HepG2 (cell line): ENCODE measurements around the gene NOL4L. TPM values are rescaled to one million over a fixed set of nuclear protein-coding genes. Genes with fewer than 3 reads are reported as not detected.

Experiments used
- ELF3 ChIP-seq: IDR thresholded peaks from 2 replicates; pipeline ENCODE4 v1.6.1; 2016; ENCODE audit warnings: missing genetic modification reagents, missing compliant biosample characterization
- ESRRA ChIP-seq: sonication (generic); formaldehyde crosslinking; IDR thresholded peaks from 2 replicates; pipeline ENCODE4 v1.5.1; 2020; ENCODE audit warnings: mild to moderate bottlenecking, low read depth, missing genetic modification reagents
- EZH2 ChIP-seq: conservative IDR thresholded peaks from 2 replicates; pipeline ENCODE4 v1.6.1; 2012; ENCODE audit warnings: mild to moderate bottlenecking, low read depth, low read length, moderate library complexity
- NCOA1 ChIP-seq: sonication (generic); formaldehyde crosslinking; IDR thresholded peaks from 2 replicates; pipeline ENCODE4 v1.9.0; 2021; ENCODE audit warnings: missing genetic modification reagents
- NFE2L1 ChIP-seq: sonication (generic); formaldehyde crosslinking; IDR thresholded peaks from 2 replicates; pipeline ENCODE4 v1.4.0; 2020; ENCODE audit warnings: missing genetic modification reagents, mild to moderate bottlenecking, borderline replicate concordance
- NFKB2 ChIP-seq: sonication (generic); formaldehyde crosslinking; IDR thresholded peaks from 2 replicates; pipeline ENCODE4 v1.4.0; 2020; ENCODE audit warnings: missing genetic modification reagents, borderline replicate concordance
- NR3C1 ChIP-seq: sonication (generic); formaldehyde crosslinking; IDR thresholded peaks from 2 replicates; pipeline ENCODE4 v1.4.0; 2020; ENCODE audit warnings: missing genetic modification reagents
- PPARG ChIP-seq: conservative IDR thresholded peaks from 2 replicates; pipeline ENCODE4 v1.6.1; 2016; ENCODE audit warnings: missing biosample characterization, missing genetic modification reagents
- REL ChIP-seq: sonication (generic); formaldehyde crosslinking; conservative IDR thresholded peaks from 2 replicates; pipeline ENCODE4 v1.8.0; 2022; ENCODE audit warnings: mild to moderate bottlenecking, missing genetic modification reagents, moderate library complexity
- SKI ChIP-seq: fragments of 450-650 bp; IDR thresholded peaks from one replicate; pipeline ENCODE4 v1.6.1; 2018; ENCODE audit warnings: mild to moderate bottlenecking; ENCODE audit not compliant: partially characterized antibody
- TAF1 ChIP-seq: sonication (generic); formaldehyde crosslinking; IDR thresholded peaks from 2 replicates; pipeline ENCODE4 v1.4.0; 2020; ENCODE audit warnings: missing genetic modification reagents
- ZBED4 ChIP-seq: sonication (generic); formaldehyde crosslinking; IDR thresholded peaks from 2 replicates; pipeline ENCODE4 v1.4.0; 2020; ENCODE audit warnings: missing genetic modification reagents, borderline replicate concordance
- ZBTB20 ChIP-seq: sonication (generic); formaldehyde crosslinking; IDR thresholded peaks from 2 replicates; pipeline ENCODE4 v1.8.1; 2023; ENCODE audit warnings: missing genetic modification reagents, low read depth, mild to moderate bottlenecking, borderline replicate concordance
- ZNF205 ChIP-seq: IDR thresholded peaks from 2 replicates; pipeline ENCODE4 v1.6.1; 2018; ENCODE audit warnings: missing biosample characterization, missing genetic modification reagents
- ZNF44 ChIP-seq: sonication (generic); formaldehyde crosslinking; IDR thresholded peaks from 2 replicates; pipeline ENCODE4 v1.5.1; 2020; ENCODE audit warnings: mild to moderate bottlenecking, missing genetic modification reagents
- ZNF563 ChIP-seq: sonication (generic); formaldehyde crosslinking; IDR thresholded peaks from 2 replicates; pipeline ENCODE4 v1.8.0; 2022; ENCODE audit warnings: mild to moderate bottlenecking, moderate library complexity, missing genetic modification reagents
- ZNF773 ChIP-seq: sonication (generic); formaldehyde crosslinking; IDR thresholded peaks from 2 replicates; pipeline ENCODE4 v1.4.0; 2020; ENCODE audit warnings: missing genetic modification reagents, borderline replicate concordance
- ZNF800 ChIP-seq: sonication (generic); formaldehyde crosslinking; IDR thresholded peaks from 2 replicates; pipeline ENCODE4 v1.4.0; 2020; ENCODE audit warnings: missing genetic modification reagents
- polyA plus RNA-seq, 8 experiments: library from polyadenylated mRNA; depleted of rRNA in 3 of 8; stranded (reverse) in 7 of 8; unstranded in 1 of 8; fragments of >200 nt; fragmentation: Illumina TruSeq in 4 of 8; extraction: Trizol in 4 of 8; gene quantifications; 2 replicates each; pipeline versions ENCODE4 v1.2.1 to v1.2.3, GENCODE V29; 2011 to 2016; ENCODE audit warnings: low read depth in 4 of 8, missing spikeins in 1 of 8, mixed read lengths in 1 of 8; ENCODE audit not compliant: insufficient read depth in 1 of 8
- total RNA-seq, 5 experiments: library from RNA; depleted of rRNA; stranded (reverse); fragments of >200 nt; fragmentation: Illumina TruSeq; extraction: Trizol; gene quantifications; 2 replicates each; pipeline ENCODE4 v1.2.3, GENCODE V29; 2016; ENCODE audit warnings: low read depth in 1 of 5
- TF ChIP-seq, protein P1 (sequence below): sonication (generic); formaldehyde crosslinking; IDR thresholded peaks from 2 replicates; pipeline ENCODE4 v1.8.0; 2022; ENCODE audit warnings: low read depth, missing genetic modification reagents
- TF ChIP-seq, protein P2 (sequence below), 2 experiments: sonication (generic) in 1 of 2; formaldehyde crosslinking in 1 of 2; IDR thresholded peaks; 2 replicates each; pipeline versions ENCODE4 v1.5.1 to v1.6.1; 2011 to 2020; ENCODE audit warnings: borderline replicate concordance in 1 of 2, low read depth in 1 of 2, low read length in 1 of 2, mild to moderate bottlenecking in 1 of 2, missing genetic modification reagents in 1 of 2, moderate library complexity in 1 of 2

Gene NOL4L
- total and polyA plus RNA-seq, 2 of the 13 experiments (the other 11 are each of a cell fraction or from before 2014, with no cell fraction given), result 16.6 to 35.4 TPM

DNA sequence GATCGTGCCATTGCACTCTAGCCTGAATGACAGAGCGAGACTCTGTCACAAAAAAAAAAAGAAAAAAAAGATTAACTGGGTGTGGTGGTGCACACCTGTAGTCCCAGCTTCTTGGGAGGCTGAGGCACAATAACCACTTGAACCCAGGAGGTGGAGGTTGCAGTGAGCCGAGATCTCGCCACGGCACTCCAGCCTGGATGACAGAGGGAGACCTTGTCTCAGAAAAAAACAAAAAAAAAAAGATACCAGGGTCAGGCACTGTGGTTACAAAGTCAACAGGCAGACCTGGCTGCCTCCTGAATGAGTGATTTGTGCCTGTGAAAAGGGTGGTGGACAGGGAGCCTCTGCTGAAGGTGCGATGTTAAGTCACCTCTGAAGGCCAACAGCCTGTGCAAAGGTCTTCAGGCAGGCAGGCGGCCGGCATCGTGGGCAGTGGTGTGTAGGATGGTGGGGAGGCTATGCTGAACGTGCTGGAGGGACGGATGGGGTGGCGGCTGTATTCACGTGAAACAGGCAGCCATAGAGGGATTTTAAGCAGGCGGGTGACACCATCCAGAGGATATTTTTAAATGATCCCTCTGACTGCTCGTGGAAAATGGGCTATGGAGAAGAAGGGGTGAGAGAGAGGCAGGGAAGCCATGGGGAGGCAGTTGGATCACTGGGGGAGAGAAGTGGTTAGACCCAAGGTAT lies 41.4 kb downstream of the NOL4L start (continued):
- TF ChIP-seq SKI, result peak; percentile 91
- peak; percentile 98 for TF ChIP-seq ZNF800 (CRISPR knock-in tag)
- TF ChIP-seq NCOA1 (CRISPR knock-in tag), result peak; percentile 91; the same call in 1 of the 2 replicates
- TF ChIP-seq ZNF563 (CRISPR knock-in tag), result peak; percentile 92; the same call in 1 of the 2 replicates
- TF ChIP-seq, protein P1, sequence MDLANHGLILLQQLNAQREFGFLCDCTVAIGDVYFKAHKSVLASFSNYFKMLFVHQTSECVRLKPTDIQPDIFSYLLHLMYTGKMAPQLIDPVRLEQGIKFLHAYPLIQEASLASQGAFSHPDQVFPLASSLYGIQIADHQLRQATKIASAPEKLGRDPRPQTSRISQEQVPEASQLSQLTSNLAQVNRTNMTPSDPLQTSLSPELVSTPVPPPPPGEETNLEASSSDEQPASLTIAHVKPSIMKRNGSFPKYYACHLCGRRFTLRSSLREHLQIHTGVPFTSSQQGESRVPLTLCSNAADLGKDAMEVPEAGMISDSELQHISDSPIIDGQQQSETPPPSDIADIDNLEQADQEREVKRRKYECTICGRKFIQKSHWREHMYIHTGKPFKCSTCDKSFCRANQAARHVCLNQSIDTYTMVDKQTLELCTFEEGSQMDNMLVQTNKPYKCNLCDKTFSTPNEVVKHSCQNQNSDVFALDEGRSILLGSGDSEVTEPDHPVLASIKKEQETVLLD (CRISPR knock-in tag), result peak; percentile 89
- TF ChIP-seq PPARG (CRISPR knock-in tag), result peak; percentile 95
- no peak for TF ChIP-seq NFE2L1 (CRISPR knock-in tag)
- TF ChIP-seq NR3C1 (CRISPR knock-in tag), result no peak
- peak; percentile 92 for TF ChIP-seq ZNF44 (CRISPR knock-in tag)
- 0 out of 2 replicates have a peak, but pooled peaks have one; percentile 20 for TF ChIP-seq ZNF773
- peak; percentile 95 for TF ChIP-seq ZNF205 (CRISPR knock-in tag)
- TF ChIP-seq ZBED4 (CRISPR knock-in tag), result peak; percentile 94
- peak; percentile 98 for TF ChIP-seq ESRRA
- TF ChIP-seq EZH2, result no peak
- peak; percentile 52; the same call in 1 of the 2 replicates for TF ChIP-seq TAF1 (CRISPR knock-in tag)
- peak; percentile 96 for TF ChIP-seq ELF3 (CRISPR knock-in tag)
- TF ChIP-seq NFKB2 (CRISPR knock-in tag), result peak; percentile 99
- TF ChIP-seq REL (CRISPR knock-in tag), result peak; percentile 97
- TF ChIP-seq, protein P2, sequence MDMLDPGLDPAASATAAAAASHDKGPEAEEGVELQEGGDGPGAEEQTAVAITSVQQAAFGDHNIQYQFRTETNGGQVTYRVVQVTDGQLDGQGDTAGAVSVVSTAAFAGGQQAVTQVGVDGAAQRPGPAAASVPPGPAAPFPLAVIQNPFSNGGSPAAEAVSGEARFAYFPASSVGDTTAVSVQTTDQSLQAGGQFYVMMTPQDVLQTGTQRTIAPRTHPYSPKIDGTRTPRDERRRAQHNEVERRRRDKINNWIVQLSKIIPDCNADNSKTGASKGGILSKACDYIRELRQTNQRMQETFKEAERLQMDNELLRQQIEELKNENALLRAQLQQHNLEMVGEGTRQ (IDR thresholded peaks at IDR 0.05; ENCODE audit: low read depth, low read length), result no peak
- TF ChIP-seq, protein P2 (CRISPR knock-in tag; IDR thresholded peaks at IDR 0.05; ENCODE audit: borderline replicate concordance), result no peak; the same call in 1 of the 2 replicates
- peak; percentile 95 for TF ChIP-seq ZBTB20
